Gastroesophageal sphincter (tissue), 4 donors: ENCODE data around the gene KIAA0825. TPM values are rescaled to one million over a fixed set of nuclear protein-coding genes. Genes with fewer than 3 reads are reported as not detected.

Experiments used
- ATAC-seq: fragments of 150-250 bp; one replicate; pipeline ENCODE4 v1.9.1; 2016; ENCODE audit warnings: mild to moderate bottlenecking, moderate library complexity
- H3K27ac ChIP-seq, 4 donors: fragments of 200-600 bp; sonication (generic) in 3 of 4; 1 replicate in 3 of 4; 2 replicates in 1 of 4; pipeline ENCODE4 v1.5.1; 2016 to 2019
- H3K27me3 ChIP-seq: fragments of 200-600 bp; sonication (generic); one replicate; pipeline ENCODE4 v1.5.1; 2019
- H3K36me3 ChIP-seq, 2 donors: fragments of 200-600 bp; sonication (generic); one replicate each; pipeline ENCODE4 v1.5.1; 2019; ENCODE audit warnings: control low read depth in 1 of 2
- H3K4me1 ChIP-seq, 3 donors: fragments of 200-600 bp; sonication (generic); 1 replicate in 2 of 3; 2 replicates in 1 of 3; pipeline ENCODE4 v1.5.1; 2016 to 2019; ENCODE audit warnings: control low read depth in 2 of 3
- H3K4me3 ChIP-seq, 2 donors: fragments of 200-600 bp; sonication (generic); one replicate each; pipeline ENCODE4 v1.5.1; 2019; ENCODE audit warnings: mild to moderate bottlenecking in 1 of 2, moderate library complexity in 1 of 2
- H3K9me3 ChIP-seq, 3 donors: fragments of 200-600 bp; sonication (generic); one replicate each; pipeline ENCODE4 v1.5.1; 2017 to 2019; ENCODE audit warnings: control low read depth in 2 of 3
- EP300 ChIP-seq: sonication (generic); formaldehyde crosslinking; IDR thresholded peaks from one replicate; pipeline ENCODE4 v1.6.1; 2017; ENCODE audit warnings: antibody characterized with exemption, mild to moderate bottlenecking
- POLR2A ChIP-seq, 2 donors: fragments of 450-650 bp; IDR thresholded peaks; one replicate each; pipeline ENCODE4 v1.6.1; 2017; ENCODE audit warnings: antibody characterized with exemption in 2 of 2, mild to moderate bottlenecking in 2 of 2, moderate library complexity in 1 of 2
- POLR2AphosphoS5 ChIP-seq: sonication (generic); formaldehyde crosslinking; IDR thresholded peaks from one replicate; pipeline ENCODE4 v1.6.1; 2017; ENCODE audit warnings: antibody characterized with exemption
- WGBS, 2 donors: methylation state at CpG; one replicate each; pipeline ENCODE4 v1.1.5; 2018; ENCODE audit warnings: low coverage in 1 of 2; 5-methylcytosine and 5-hydroxymethylcytosine counted together
- total RNA-seq, 4 donors: library from RNA; depleted of rRNA; stranded (reverse); fragments of >200 nt; gene quantifications; one replicate each; pipeline ENCODE4 v1.1.0, GENCODE V29; 2016
- TF ChIP-seq, protein P1 (sequence below), 4 experiments: fragments of 200-600 bp in 2 of 4; fragments of 450-650 bp in 2 of 4; sonication (generic) in 1 of 4; IDR thresholded peaks; one replicate each; pipeline ENCODE4 v1.5.1; 2017 to 2019; ENCODE audit warnings: antibody characterized with exemption in 4 of 4, mild to moderate bottlenecking in 2 of 4, moderate library complexity in 2 of 4

KIAA0825 gene
- total RNA-seq, 4 donors from 2014 or later, result 3.0 to 7.9 (median 4.8) TPM

- Histone ChIP-seq H3K27me3 (no peaks in the 10 kb centered on the region), H3K36me3 (no peaks in the 10 kb centered on the region), H3K4me3 (no peak overlapping the region), H3K4me1 (no peaks in the 10 kb centered on the region), H3K27ac (no peak overlapping the region), H3K9me3 (no peaks in the 10 kb centered on the region)
- TF ChIP-seq EP300, result no peak
- TF ChIP-seq POLR2A (IDR thresholded peaks at IDR 0.05), result no peak
- TF ChIP-seq, protein P1, sequence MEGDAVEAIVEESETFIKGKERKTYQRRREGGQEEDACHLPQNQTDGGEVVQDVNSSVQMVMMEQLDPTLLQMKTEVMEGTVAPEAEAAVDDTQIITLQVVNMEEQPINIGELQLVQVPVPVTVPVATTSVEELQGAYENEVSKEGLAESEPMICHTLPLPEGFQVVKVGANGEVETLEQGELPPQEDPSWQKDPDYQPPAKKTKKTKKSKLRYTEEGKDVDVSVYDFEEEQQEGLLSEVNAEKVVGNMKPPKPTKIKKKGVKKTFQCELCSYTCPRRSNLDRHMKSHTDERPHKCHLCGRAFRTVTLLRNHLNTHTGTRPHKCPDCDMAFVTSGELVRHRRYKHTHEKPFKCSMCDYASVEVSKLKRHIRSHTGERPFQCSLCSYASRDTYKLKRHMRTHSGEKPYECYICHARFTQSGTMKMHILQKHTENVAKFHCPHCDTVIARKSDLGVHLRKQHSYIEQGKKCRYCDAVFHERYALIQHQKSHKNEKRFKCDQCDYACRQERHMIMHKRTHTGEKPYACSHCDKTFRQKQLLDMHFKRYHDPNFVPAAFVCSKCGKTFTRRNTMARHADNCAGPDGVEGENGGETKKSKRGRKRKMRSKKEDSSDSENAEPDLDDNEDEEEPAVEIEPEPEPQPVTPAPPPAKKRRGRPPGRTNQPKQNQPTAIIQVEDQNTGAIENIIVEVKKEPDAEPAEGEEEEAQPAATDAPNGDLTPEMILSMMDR (IDR thresholded peaks at IDR 0.05), result no peak
- no peak for TF ChIP-seq POLR2AphosphoS5
- WGBS, 2 donors, result 78 to 80% methylated on average over 1 to 2 of the region's 2 CpGs
- ATAC-seq, result no peak
These were observed 370.1 kb downstream of the KIAA0825 start for GRCh38 chr5:94248175-94248875.

DNA sequence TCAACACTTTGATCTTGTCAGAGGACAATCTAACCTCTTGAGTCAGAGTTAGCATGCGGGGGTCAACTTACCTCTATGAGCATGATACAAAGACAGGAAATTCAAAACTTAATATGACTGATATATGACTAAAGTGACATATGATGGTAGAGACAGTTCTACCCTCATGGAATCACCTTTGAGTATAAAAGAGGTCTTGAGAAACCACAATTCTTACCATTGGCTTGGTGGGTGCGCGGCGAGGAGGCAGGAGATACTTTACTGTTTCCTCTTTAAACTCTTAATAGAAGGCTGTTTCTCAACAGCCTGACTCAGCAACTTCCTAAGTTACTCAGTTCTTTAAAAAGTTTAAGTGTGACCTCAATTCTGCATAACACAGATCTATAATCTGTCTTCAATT, 372.8 kb downstream of the KIAA0825 start:
- Histone ChIP-seq H3K27me3 (no peaks in the 10 kb centered on the region), H3K27ac (no peak overlapping the region), H3K36me3 (no peaks in the 10 kb centered on the region), H3K4me1 (peaks cover 0 to 20% (median 7%) of the 10 kb centered on the region in 3 donors), H3K9me3 (no peaks in the 10 kb centered on the region), H3K4me3 (no peak overlapping the region)
- ATAC-seq, result no peak
- TF ChIP-seq, protein P1 (IDR thresholded peaks at IDR 0.05), result no peak
- WGBS, 2 donors, result 88 to 90% methylated on average over 3 to 4 of the region's 4 CpGs

- peaks cover 0 to 26% (median 8%) of the 10 kb centered on the region in 3 donors for H3K4me1 ChIP-seq
- no peaks in the 10 kb centered on the region for H3K27me3 ChIP-seq
- no peaks in the 10 kb centered on the region for H3K36me3 ChIP-seq
- no peak for TF ChIP-seq EP300
- TF ChIP-seq, protein P1 (IDR thresholded peaks at IDR 0.05), result no peak
- no peak for TF ChIP-seq POLR2A (IDR thresholded peaks at IDR 0.05)
- TF ChIP-seq POLR2AphosphoS5, result no peak
- H3K4me3 ChIP-seq, result no peak overlapping the region
- no peak overlapping the region for H3K27ac ChIP-seq
- no peak for ATAC-seq
- H3K9me3 ChIP-seq, result no peaks in the 10 kb centered on the region
- WGBS, 2 donors, result 18 to 80% methylated on average over 1 of the region's 1 CpG
These were observed 373.5 kb downstream of the KIAA0825 start for GRCh38 chr5:94244921-94245320.

DNA sequence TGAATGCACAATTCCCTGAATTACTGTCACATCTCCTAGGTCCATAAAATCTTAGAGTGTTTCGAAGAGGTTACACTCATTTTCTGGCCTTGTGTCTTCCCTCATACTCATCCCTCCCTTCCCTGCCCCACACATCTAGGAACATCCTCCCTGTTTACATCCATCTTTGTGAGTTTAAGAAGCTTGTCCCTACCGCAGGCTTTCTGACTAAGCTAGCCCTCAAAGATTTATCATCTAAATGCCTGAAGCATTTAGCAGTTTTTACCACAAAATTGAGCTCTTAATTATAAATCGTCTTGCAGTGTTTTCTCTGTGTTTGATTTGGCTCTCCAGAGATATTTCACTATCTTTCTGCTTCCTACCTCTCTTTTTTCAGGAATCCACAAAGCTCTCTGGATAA, 374.8 kb downstream of the KIAA0825 start:
- Histone ChIP-seq H3K36me3 (no peaks in the 10 kb centered on the region), H3K9me3 (no peaks in the 10 kb centered on the region), H3K4me3 (no peak overlapping the region), H3K27me3 (no peaks in the 10 kb centered on the region), H3K4me1 (peaks cover 0 to 33% (median 8%) of the 10 kb centered on the region in 3 donors), H3K27ac (no peak overlapping the region)
- no peak for TF ChIP-seq POLR2A (IDR thresholded peaks at IDR 0.05)
- TF ChIP-seq, protein P1 (IDR thresholded peaks at IDR 0.05), result no peak
- ATAC-seq, result no peak
- 45 to 50% methylated on average over 2 to 3 of the region's 3 CpGs for WGBS, 2 donors

DNA sequence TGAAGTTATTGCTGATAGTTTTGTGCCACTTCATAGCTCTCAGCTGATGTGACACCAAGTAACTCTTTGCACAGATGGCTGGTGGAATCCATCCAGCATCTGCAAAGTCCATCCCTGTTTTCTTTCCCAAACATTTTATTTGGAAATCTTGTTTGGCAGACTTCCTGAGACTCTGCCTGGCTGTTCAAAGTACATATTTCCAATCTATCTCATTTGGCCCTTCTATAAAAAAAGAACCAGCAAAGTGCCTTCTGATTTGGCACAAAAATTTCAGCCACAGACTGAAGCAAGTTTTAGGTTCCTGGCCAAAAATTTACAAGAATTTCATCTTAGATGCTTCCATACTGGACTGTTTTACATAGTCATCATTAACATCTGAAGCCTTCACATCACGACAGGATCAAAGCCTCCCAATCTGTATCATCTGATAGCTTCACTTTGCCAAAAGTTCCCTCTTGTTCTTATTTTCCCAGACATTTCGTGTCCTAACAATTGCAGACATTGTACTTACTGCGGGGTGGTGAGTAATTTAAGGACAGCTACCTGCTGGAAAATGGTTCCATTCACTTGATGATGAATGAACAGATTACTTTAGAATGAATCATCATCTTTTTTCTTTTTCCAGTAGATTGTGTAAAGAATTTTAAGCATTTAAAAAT, 377.3 kb downstream of the KIAA0825 start:
- Histone ChIP-seq H3K27me3 (no peaks in the 10 kb centered on the region), H3K36me3 (no peaks in the 10 kb centered on the region), H3K4me1 (peaks cover 0 to 33% (median 8%) of the 10 kb centered on the region in 3 donors), H3K4me3 (no peak overlapping the region), H3K9me3 (peaks cover 0 to 5% (median 0%) of the 10 kb centered on the region in 3 donors), H3K27ac (peak overlapping the region in 2 of 4 donors; percentile 39 to 49)
- peak; percentile 61 for ATAC-seq
- 7 to 18% methylated on average over 3 of the region's 3 CpGs for WGBS, 2 donors
- no peak for TF ChIP-seq POLR2A (IDR thresholded peaks at IDR 0.05)
- no peak for TF ChIP-seq EP300
- peak; percentile 16 for TF ChIP-seq POLR2AphosphoS5
